NCI-H226 (cell line): ENCODE measurements around the gene OTOGL.
"Not testable (repeated sequence)": the region's sequence is repeated elsewhere in the genome, so short reads cannot be mapped to it uniquely, and the experiment has no call there.

Source experiments
- DNase-seq: peaks from one replicate; pipeline ENCODE4 v3.0.0-alpha.2; 2015

OTOGL gene

GRCh38 chr12:80293759-80294158 is 194.4 kb downstream of the OTOGL start:
- no peak for DNase-seq

- no peak for DNase-seq
Measured at GRCh38 chr12:80299219-80299618, 199.9 kb downstream of the OTOGL start.

GRCh38 chr12:80299976-80300375 is 200.6 kb downstream of the OTOGL start:
- no peak for DNase-seq

GRCh38 chr12:80307436-80307835 is 208.1 kb downstream of the OTOGL start:
- DNase-seq, result not testable (repeated sequence)

- DNase-seq, result no peak
Measured at GRCh38 chr12:80313209-80313608, 213.9 kb downstream of the OTOGL start.

- no peak for DNase-seq
Measured at GRCh38 chr12:80314741-80315140, 215.4 kb downstream of the OTOGL start.

GRCh38 chr12:80316222-80316621 is 216.9 kb downstream of the OTOGL start:
- no peak for DNase-seq

GRCh38 chr12:80317307-80317706 is 218.0 kb downstream of the OTOGL start:
- DNase-seq, result no peak

- no peak for DNase-seq
Measured at GRCh38 chr12:80317899-80318298, 218.6 kb downstream of the OTOGL start.

GRCh38 chr12:80320121-80320678 is 220.9 kb downstream of the OTOGL start:
- no peak for DNase-seq

GRCh38 chr12:80321653-80322052 is 222.3 kb downstream of the OTOGL start:
- DNase-seq, result peak; percentile 8

GRCh38 chr12:80325167-80325959 is 226.0 kb downstream of the OTOGL start:
- DNase-seq, result no peak

GRCh38 chr12:80332827-80333226 is 233.5 kb downstream of the OTOGL start:
- DNase-seq, result peak; percentile 51

- no peak for DNase-seq
Measured at GRCh38 chr12:80352474-80352873, 253.1 kb downstream of the OTOGL start.

- DNase-seq, result no peak
Measured at GRCh38 chr12:80353254-80353653, 253.9 kb downstream of the OTOGL start.

GRCh38 chr12:80356097-80356496 is 256.8 kb downstream of the OTOGL start:
- DNase-seq, result no peak

- no peak for DNase-seq
Measured at GRCh38 chr12:80359703-80360102, 260.4 kb downstream of the OTOGL start.

- DNase-seq, result no peak
Measured at GRCh38 chr12:80364056-80364455, 264.7 kb downstream of the OTOGL start.

GRCh38 chr12:80373666-80374065 is 274.3 kb downstream of the OTOGL start:
- no peak for DNase-seq

GRCh38 chr12:80374615-80375014 is 275.3 kb downstream of the OTOGL start:
- no peak for DNase-seq

- no peak for DNase-seq
Measured at GRCh38 chr12:80377140-80377794, 277.9 kb downstream of the OTOGL start.

GRCh38 chr12:80381121-80381520 is 281.8 kb downstream of the OTOGL start:
- no peak for DNase-seq

GRCh38 chr12:80382254-80382653 is 282.9 kb downstream of the OTOGL start:
- no peak for DNase-seq

- DNase-seq, result no peak
Measured at GRCh38 chr12:80400571-80400991, 301.2 kb downstream of the OTOGL start.
